Peyer's patch (tissue), 4 donors: ENCODE results near the gene ZNF362.

ENCODE experiments used
- POLR2A ChIP-seq, 2 donors: fragments of 450-650 bp; IDR thresholded peaks; one replicate each; pipeline ENCODE4 v1.5.1; 2017; ENCODE audit warnings: antibody characterized with exemption in 2 of 2, mild to moderate bottlenecking in 2 of 2, moderate library complexity in 2 of 2
- TF ChIP-seq, protein P1 (sequence below), 6 experiments: fragments of 450-650 bp in 4 of 6; fragments of 200-600 bp in 2 of 6; sonication (generic) in 1 of 6; IDR thresholded peaks; one replicate each; pipeline ENCODE4 v1.5.1; 2017 to 2019; ENCODE audit warnings: antibody characterized with exemption in 6 of 6, mild to moderate bottlenecking in 3 of 6, moderate library complexity in 1 of 6

DNA sequence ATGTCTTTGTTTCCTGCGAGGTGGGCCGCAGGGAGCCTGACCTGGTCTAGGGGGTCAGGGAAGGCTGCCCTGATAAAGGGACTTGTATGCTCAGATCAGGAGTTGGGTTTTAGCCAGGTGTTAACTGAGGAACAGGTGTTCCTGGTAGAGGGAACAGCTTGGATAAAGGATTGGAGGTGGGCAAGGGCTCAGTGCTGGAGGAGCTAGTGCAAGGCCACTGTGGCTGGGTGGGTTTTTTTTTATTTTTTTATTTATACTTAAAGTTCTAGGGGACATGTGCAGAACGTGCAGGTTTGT lies 33.5 kb downstream of the ZNF362 start:
- TF ChIP-seq, protein P1, sequence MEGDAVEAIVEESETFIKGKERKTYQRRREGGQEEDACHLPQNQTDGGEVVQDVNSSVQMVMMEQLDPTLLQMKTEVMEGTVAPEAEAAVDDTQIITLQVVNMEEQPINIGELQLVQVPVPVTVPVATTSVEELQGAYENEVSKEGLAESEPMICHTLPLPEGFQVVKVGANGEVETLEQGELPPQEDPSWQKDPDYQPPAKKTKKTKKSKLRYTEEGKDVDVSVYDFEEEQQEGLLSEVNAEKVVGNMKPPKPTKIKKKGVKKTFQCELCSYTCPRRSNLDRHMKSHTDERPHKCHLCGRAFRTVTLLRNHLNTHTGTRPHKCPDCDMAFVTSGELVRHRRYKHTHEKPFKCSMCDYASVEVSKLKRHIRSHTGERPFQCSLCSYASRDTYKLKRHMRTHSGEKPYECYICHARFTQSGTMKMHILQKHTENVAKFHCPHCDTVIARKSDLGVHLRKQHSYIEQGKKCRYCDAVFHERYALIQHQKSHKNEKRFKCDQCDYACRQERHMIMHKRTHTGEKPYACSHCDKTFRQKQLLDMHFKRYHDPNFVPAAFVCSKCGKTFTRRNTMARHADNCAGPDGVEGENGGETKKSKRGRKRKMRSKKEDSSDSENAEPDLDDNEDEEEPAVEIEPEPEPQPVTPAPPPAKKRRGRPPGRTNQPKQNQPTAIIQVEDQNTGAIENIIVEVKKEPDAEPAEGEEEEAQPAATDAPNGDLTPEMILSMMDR (IDR thresholded peaks at IDR 0.05) = no peak
- no peak for TF ChIP-seq POLR2A (IDR thresholded peaks at IDR 0.05)
